Lower lobe of right lung (tissue), 2 donors: ENCODE results near the gene NCKAP1. TPM values are rescaled to one million over a fixed set of nuclear protein-coding genes. Genes with fewer than 3 reads are reported as not detected.
"Not testable (repeated sequence)": the region's sequence is repeated elsewhere in the genome, so short reads cannot be mapped to it uniquely, and the experiment has no call there.

ENCODE experiments used
- ATAC-seq, 2 donors: fragments of 200-7000 bp; cut with Tn5 transposase; one replicate each; pipeline ENCODE4 v1.9.1; 2020 to 2022; ENCODE audit warnings: mild to moderate bottlenecking in 2 of 2, moderate library complexity in 2 of 2
- DNase-seq: peaks from one replicate; pipeline ENCODE4 v3.0.0-alpha.2; 2020
- H3K27ac ChIP-seq: fragments of 200-600 bp; one replicate; pipeline ENCODE4 v1.8.0; 2022
- H3K27me3 ChIP-seq: fragments of 200-600 bp; one replicate; pipeline ENCODE4 v1.8.0; 2022; ENCODE audit warnings: low read depth
- H3K36me3 ChIP-seq: fragments of 200-600 bp; one replicate; pipeline ENCODE4 v1.8.0; 2022; ENCODE audit warnings: mild to moderate bottlenecking
- H3K4me1 ChIP-seq: fragments of 200-600 bp; one replicate; pipeline ENCODE4 v1.8.0; 2022
- H3K4me3 ChIP-seq: fragments of 200-600 bp; one replicate; pipeline ENCODE4 v1.8.0; 2022; ENCODE audit warnings: mild to moderate bottlenecking
- H3K9me3 ChIP-seq: fragments of 200-600 bp; one replicate; pipeline ENCODE4 v1.8.0; 2022
- intact Hi-C: fragments of 100-400 bp; cut with DNase I; formaldehyde crosslinking; loops from one replicate; pipeline ENCODE4 v1.11.0; 2022
- total RNA-seq: library from RNA; stranded (reverse); fragmentation: NEBNext Ultra II Directional; extraction: Animal tissue kit (Norgen Biotek cat#: 25700); gene quantifications from one replicate; pipeline ENCODE4 v1.2.1, GENCODE V29; 2021
- TF ChIP-seq, protein P1 (sequence below): fragments of 200-600 bp; IDR thresholded peaks from one replicate; pipeline ENCODE4 v1.8.0; 2022; ENCODE audit warnings: antibody characterized with exemption, mild to moderate bottlenecking
- donor health status: DM: no; HTN: yes; CAD: no; lungs with severe emphysema.

NCKAP1 gene
- total RNA-seq, 1 donor from 2014 or later = 96.8 TPM

GRCh38 chr2:182898718-182899117 is 139.5 kb downstream of the NCKAP1 start:
- no peak overlapping the region for H3K4me3 ChIP-seq
- H3K4me1 ChIP-seq = no peaks in the 10 kb centered on the region
- ATAC-seq (no peak), DNase-seq (no peak)
- H3K27me3 ChIP-seq = no peaks in the 10 kb centered on the region
- no peaks in the 10 kb centered on the region for H3K9me3 ChIP-seq
- TF ChIP-seq, protein P1, sequence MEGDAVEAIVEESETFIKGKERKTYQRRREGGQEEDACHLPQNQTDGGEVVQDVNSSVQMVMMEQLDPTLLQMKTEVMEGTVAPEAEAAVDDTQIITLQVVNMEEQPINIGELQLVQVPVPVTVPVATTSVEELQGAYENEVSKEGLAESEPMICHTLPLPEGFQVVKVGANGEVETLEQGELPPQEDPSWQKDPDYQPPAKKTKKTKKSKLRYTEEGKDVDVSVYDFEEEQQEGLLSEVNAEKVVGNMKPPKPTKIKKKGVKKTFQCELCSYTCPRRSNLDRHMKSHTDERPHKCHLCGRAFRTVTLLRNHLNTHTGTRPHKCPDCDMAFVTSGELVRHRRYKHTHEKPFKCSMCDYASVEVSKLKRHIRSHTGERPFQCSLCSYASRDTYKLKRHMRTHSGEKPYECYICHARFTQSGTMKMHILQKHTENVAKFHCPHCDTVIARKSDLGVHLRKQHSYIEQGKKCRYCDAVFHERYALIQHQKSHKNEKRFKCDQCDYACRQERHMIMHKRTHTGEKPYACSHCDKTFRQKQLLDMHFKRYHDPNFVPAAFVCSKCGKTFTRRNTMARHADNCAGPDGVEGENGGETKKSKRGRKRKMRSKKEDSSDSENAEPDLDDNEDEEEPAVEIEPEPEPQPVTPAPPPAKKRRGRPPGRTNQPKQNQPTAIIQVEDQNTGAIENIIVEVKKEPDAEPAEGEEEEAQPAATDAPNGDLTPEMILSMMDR = no peak
- H3K27ac ChIP-seq = no peak overlapping the region
- H3K36me3 ChIP-seq = no peaks in the 10 kb centered on the region
- intact Hi-C loops = no loop called here

GRCh38 chr2:182897137-182897536 is 141.1 kb downstream of the NCKAP1 start:
- TF ChIP-seq, protein P1 = no peak
- DNase-seq (no peak), ATAC-seq (no peak)
- Histone ChIP-seq H3K4me1 (no peaks in the 10 kb centered on the region), H3K27ac (no peak overlapping the region), H3K9me3 (no peaks in the 10 kb centered on the region), H3K27me3 (no peaks in the 10 kb centered on the region), H3K36me3 (no peaks in the 10 kb centered on the region), H3K4me3 (no peak overlapping the region)
- intact Hi-C loops = no loop called here

DNA sequence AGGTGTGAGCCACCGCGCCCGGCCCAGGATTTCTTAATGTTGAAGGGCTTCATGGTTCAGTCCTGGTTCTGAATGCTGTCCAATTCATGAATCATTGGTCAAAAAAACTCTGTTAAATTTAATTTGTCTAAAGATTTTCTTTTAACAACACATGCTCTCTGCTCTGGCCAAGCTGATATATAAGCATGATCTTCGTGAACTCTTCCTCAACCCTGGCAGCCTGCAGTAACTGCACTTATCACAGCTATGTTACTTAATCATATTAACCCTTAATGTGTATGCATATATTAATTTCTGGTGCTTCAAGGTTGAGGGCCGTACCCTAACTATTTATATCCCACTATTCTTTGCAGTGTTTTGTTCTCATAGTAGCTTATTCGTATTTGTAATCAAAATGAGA is 142.5 kb downstream of the NCKAP1 start:
- H3K27me3 ChIP-seq = no peaks in the 10 kb centered on the region
- TF ChIP-seq, protein P1 = no peak
- intact Hi-C loops = no loop called here
- ATAC-seq (no peak), DNase-seq (no peak)
- H3K27ac ChIP-seq = no peak overlapping the region
- no peaks in the 10 kb centered on the region for H3K4me1 ChIP-seq
- H3K4me3 ChIP-seq = no peak overlapping the region
- H3K9me3 ChIP-seq = no peaks in the 10 kb centered on the region
- H3K36me3 ChIP-seq = no peaks in the 10 kb centered on the region

DNA sequence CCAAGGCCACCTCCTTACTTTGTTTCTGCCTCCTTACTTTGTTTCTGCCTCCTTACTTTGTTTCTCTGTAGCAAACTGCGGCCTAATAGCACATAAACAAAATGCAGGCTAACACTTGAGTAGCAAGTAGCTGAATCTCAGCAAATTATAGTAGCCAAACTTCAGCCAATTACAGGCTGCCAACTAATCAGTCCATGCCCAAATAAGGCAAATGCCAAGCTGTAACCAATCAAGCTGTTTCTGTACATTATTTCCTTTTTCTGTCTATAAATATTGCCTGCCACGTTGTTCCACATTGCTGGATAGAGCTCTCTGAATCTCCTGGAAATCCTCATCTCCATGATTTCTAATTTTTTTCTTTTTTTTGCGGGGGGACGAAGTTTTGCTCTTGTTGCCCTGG is 143.1 kb downstream of the NCKAP1 start:
- Histone ChIP-seq H3K4me1 (no peaks in the 10 kb centered on the region), H3K36me3 (no peaks in the 10 kb centered on the region), H3K27ac (no peak overlapping the region), H3K4me3 (no peak overlapping the region), H3K27me3 (no peaks in the 10 kb centered on the region), H3K9me3 (no peaks in the 10 kb centered on the region)
- TF ChIP-seq, protein P1 = no peak
- DNase-seq (no peak), ATAC-seq (no peak)
- intact Hi-C loops = no loop called here

GRCh38 chr2:182894174-182894573 is 144.1 kb downstream of the NCKAP1 start:
- DNase-seq (no peak), ATAC-seq (no peak)
- TF ChIP-seq, protein P1 = no peak
- H3K27me3 ChIP-seq = no peaks in the 10 kb centered on the region
- H3K4me1 ChIP-seq = no peaks in the 10 kb centered on the region
- H3K27ac ChIP-seq = no peak overlapping the region
- H3K4me3 ChIP-seq = no peak overlapping the region
- H3K9me3 ChIP-seq = no peaks in the 10 kb centered on the region
- intact Hi-C loops = no loop called here
- no peaks in the 10 kb centered on the region for H3K36me3 ChIP-seq

DNA sequence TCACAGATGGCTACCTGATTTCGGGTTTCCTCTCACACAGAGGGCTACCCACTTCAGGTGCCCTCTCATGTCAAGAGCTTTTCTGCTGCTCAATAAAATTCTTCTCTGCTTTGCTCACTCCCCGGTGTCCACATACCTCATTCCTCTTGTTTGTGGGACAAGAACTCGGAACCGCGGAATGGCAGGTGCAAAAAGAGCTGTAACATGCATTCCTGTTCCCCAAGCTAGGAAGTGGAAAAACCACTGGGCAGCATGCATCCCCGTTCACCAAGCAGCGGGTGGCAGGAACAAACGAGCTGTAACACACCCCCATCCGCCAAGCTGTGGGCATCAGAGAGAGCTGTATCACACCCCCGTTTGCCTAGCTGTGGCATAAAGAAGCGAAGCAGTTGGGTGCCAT is 144.6 kb downstream of the NCKAP1 start:
- Histone ChIP-seq H3K4me3 (no peak overlapping the region), H3K27me3 (no peaks in the 10 kb centered on the region), H3K4me1 (no peaks in the 10 kb centered on the region), H3K9me3 (no peaks in the 10 kb centered on the region), H3K27ac (no peak overlapping the region), H3K36me3 (no peaks in the 10 kb centered on the region)
- intact Hi-C loops = no loop called here
- no peak for ATAC-seq
- TF ChIP-seq, protein P1 = no peak
- DNase-seq = no peak

DNA sequence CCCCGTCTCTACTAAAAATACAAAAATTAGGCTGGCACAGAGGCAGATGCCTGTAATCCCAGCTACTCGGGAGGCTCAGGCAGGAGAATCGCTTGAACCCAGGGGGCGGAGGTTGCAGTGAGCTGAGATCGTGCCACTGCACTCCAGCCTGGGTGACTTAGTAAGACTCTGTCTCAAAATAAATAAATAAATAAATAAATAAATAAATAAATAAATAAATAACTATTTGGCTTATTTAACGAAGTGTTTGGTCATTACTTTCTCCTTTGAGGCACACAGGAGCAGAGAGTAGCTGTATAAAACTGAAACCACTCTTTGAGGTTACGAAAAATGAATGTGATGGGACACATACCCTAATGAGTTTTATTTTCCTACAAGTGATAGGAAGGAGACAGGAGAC is 145.2 kb downstream of the NCKAP1 start:
- H3K9me3 ChIP-seq, H3K27me3 ChIP-seq, H3K4me3 ChIP-seq, ATAC-seq, H3K36me3 ChIP-seq, intact Hi-C loops, DNase-seq, H3K27ac ChIP-seq, H3K4me1 ChIP-seq: not testable (repeated sequence)
